HG03139 (cell line): Measurements from ENCODE around the gene NTF4.
"Not testable (repeated sequence)": the region's sequence is repeated elsewhere in the genome, so short reads cannot be mapped to it uniquely, and the experiment has no call there.

ENCODE experiments used
- ATAC-seq: cut with Tn5 transposase; IDR thresholded peaks from one replicate; pipeline ENCODE4 v1.9.1; 2021; ENCODE audit not compliant: unreplicated experiment

Gene NTF4

DNA sequence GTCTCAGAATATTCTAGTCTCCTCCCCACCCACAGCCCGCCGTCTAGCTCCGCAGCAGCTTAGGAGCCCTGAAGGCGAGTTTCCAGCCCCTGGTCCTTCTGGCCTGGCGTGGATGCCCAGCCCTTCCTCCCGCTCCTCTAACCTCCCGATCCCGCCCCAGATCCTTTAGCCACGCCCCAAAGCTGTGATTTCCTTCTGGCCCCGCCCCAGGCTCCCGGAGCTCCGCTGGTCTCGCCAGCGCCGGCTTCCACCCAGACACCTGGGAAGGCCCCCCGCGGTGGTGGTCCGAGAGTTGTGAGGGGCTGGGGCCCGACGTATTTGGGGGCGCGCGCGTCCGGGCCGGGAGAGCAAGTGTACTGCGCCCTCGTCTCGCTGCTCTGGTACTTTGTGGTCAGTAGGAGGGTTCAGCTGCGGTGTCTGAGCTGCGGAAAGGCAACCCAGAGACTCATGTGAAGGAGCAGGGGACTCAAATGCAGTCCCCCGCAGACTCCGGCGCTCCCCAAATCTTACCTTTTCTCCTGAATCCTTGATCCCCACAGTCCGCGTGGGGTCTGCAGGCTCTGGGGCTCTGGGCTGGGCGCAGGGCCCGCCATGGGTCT lies 6.9 kb downstream of the NTF4 start, which contains the start of gene CGB7:
Gene CGB7, minus strand, starts transcription at position 114 of the 599 bp plus-strand sequence. CDS start 2,374 bp downstream, outside the sequence.
- no peak for ATAC-seq

DNA sequence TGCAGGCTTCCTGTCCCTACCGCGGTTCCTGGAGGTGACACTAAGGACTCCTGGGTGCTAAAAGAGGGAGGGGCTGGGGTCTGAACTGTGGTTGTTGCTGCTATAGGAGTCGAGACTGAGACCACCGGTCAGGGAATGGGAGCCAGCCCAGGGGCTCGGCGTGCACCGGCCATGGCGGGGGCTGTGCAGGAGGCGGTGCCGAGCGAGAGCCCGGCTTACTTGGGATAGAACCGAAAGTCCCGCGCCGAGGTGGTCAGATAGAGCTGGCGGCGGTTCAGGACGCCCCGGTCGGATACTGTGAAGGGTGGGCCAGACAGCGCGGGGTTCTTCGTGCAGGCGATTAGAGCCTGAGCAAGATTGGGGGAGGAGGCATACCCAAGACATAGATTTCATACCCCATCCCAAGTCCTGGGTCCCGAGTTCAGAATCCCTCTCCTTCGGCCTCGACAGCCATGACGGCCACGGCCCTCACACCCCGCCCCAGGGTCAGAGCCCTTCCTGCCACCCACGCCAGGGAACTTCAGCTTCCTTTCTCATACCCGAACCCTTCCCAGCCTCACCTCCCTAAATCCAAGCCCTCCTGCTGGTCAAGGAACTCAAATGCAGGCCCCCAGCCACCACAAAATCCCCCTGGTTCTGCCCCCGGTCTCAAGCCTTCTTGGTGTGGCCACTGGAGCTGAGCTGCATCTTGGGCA lies 7.6 kb downstream of the NTF4 start:
- ATAC-seq = not testable (repeated sequence)

DNA sequence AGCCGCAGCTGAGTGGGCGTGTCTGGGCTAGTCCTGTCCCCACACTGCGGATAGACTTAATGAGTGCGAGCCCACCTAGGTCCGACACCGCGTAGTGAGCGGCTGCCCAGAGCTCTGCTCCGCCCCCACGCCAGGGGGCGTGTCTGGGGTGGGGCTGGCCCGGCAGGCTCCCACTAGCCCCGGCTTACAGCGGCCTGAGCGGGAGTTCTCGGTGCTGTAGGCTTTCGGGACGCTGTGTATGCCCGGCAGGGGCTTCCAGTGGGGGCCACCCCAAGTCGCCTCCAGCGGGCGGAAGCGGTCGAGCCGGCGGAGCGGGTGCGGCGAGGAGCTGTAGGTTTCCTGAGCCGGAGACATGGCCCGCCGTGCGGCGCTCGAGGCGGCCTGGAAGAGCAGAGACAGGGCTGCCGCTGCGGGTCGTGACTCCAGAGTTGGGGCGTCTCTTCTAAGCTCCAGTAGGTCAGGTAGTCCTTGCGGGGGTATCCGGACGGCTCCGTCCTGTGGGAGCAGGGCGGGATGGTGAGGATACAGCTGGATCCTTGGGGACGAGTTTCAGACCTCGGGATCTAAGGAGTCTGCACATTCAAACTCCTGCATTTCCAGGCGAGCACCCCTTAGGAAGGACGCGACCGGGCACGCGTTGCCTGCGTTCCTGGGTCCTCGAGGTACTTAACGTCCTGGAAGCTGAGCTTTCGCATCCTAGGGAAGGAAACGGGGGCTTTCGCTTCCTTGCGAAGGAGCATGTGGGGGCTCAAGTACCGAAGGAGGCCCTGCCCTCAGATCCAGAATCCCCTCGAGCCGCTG lies 8.3 kb downstream of the NTF4 start:
- no peak for ATAC-seq

DNA sequence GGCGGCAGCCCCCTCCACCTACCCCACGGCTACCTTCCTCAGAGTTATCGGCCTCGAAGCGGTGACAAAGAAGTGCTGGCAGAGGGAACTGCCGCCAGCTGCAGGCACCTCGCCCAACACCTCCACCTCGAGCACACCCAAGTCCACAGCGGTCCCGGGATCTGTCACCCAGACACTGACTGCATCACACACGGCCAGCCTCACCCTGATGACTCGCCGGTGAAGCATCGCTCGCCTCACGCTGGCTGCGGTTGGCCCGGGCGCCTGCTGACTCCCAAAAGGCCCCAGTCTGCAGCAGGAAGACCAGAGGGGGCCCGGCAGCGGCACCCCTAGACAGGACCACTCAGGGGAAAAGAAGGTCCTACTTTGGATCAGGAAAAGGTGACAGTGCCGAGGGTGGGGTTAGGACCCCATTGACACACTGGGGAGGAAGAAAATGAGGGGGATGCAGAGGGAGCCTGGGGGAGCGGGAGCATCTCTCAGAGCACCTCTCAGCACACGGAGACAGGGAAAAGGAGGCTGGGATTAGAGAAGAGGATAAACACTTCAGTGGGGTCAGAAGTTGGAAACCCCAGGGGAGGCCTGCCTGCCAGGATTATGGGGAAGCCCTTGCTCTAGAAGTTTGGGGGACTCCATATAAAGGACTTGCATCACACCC lies 14.1 kb downstream of the NTF4 start:
- not testable (repeated sequence) for ATAC-seq

DNA sequence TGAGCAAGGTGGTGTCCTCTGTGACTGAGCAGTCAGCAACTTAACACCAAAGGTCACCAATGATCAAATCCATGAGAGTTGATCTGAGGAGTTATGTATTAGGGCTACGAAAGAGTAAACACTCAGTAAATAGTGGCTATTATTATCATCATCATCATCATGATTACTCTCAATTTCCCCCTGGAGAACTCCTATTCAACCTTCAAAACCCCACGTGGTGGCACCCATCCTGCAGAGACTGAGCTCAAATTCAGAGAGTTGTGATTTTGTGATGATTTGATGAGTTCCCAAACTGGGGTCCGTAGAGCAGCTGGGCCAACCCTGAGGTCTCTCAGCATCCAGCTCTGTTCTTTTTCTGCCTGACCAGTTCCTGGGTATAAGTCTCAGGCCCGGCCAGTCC lies 14.8 kb downstream of the NTF4 start:
- not testable (repeated sequence) for ATAC-seq

DNA sequence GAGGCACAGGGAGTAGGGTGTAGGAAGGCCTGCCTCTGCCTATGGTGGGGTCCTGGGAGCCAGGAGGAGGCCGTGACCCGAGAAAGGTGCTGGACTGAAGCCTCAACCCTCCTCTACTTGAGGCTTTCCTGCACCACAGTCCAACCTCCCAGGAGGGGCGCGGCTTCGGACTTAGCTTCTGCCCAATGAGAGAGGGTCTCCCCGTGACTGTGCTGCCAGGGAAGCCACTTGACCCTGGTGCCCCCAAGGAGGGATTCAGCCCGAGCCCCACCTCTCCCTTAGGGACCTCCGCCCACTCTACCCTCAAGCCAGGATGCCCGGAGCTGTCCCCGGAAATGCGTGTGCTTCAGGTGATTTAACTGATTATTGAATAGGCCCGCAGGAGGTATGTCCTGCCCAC lies 15.6 kb downstream of the NTF4 start, which contains the start of gene CGB8:
Gene CGB8, minus strand, starts transcription at position 101 of the 400 bp plus-strand sequence. CDS start 372 bp downstream, outside the sequence.
- ATAC-seq = not testable (repeated sequence)

DNA sequence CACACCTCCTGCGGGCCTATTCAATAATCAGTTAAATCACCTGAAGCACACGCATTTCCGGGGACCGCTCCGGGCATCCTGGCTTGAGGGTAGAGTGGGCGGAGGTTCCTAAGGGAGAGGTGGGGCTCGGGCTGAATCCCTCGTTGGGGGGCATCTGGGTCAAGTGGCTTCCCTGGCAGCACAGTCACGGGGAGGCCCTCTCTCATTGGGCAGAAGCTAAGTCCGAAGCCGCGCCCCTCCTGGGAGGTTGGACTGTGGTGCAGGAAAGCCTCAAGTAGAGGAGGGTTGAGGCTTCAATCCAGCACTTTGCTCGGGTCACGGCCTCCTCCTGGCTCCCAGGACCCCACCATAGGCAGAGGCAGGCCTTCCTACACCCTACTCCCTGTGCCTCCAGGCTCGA lies 21.1 kb downstream of the NTF4 start, which contains the start of gene CGB5:
Gene CGB5, plus strand, starts transcription at position 301 of the 400 bp plus-strand sequence. CDS start 362 bp downstream, outside the sequence.
- ATAC-seq = not testable (repeated sequence)

DNA sequence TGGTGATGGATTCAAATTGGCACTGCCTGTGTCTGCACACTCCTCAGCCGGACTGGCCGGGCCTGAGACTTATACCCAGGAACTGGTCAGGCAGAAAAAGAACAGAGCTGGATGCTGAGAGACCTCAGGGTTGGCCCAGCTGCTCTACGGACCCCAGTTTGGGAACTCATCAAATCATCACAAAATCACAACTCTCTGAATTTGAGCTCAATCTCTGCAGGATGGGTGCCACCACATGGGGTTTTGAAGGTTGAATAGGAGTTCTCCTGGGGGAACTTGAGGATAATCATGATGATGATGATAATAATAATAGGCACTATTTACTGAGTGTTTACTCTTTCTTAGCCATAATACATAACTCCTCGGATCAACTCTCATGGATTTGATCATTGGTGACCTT lies 22.0 kb downstream of the NTF4 start:
- ATAC-seq = not testable (repeated sequence)

DNA sequence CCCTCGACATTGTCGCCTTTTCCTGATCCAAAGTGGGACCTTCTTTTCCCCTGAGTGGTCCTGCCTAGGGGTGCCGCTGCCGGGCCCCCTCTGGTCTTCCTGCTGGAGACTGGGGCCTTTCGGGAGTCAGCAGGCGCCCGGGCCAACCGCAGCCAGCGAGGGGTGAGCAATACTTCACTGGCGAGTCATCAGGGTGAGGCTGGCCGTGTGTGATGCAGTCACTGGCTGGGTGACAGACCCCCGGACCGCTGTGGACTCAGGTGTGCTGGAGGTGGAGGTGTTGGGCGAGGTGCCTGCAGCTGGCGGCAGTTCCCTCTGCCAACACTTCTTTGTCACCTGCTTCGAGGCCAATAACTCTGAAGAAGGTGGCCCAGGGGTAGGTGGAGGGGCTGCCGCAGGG lies 22.4 kb downstream of the NTF4 start:
- no peak for ATAC-seq

DNA sequence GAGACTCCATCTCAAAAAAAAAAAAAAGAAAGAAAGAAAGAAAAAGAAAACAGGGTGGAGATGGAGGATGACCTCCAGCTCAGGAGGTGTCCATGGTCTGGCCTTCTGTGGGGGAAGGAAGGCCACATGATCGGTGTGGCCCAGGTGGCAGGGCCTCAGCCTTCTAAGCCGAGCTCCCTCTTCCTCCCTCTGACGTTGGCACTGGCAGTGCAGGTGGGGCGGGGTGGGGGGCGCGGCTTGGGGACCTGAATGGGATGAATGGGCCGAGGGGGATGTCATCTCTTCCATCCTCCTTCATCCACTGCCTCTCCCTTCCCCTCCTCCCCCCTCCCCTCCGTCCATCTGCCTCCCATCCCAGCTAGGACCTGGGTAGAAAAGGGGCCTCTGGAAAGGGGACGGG lies 24.9 kb downstream of the NTF4 start:
- not testable (repeated sequence) for ATAC-seq

DNA sequence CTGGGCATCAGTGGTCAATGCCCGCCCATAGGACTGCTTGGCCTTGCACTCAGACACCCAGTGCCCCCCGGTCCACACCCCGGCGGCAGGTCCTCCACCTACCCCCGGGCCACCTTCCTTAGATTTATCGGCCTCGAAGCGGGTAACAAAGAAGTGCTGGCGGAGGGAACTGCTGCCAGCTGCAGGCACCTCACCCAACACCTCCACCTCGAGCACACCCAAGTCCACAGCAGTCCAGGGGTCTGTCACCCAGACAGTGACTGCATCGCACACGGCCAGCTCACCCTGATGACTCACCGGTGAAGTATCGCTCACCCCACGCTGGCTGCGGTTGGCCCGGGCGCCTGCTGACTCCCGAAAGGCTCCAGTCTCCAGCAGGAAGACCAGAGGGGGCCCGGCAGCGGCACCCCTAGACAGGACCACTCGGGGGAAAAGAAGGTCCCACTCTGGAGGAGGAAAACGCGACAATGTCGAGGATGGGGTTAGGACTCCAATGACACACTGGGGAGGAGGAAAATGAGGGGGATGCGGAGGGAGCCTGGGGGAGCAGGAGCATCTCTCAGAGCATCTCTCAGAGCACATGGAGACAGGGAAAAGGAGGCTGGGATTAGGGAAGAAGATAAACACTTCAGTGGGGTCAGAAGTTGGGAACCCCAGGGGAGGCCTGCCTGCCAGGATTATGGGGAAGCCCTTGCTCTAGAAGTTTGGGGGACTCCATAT lies 25.9 kb downstream of the NTF4 start:
- ATAC-seq = not testable (repeated sequence)

DNA sequence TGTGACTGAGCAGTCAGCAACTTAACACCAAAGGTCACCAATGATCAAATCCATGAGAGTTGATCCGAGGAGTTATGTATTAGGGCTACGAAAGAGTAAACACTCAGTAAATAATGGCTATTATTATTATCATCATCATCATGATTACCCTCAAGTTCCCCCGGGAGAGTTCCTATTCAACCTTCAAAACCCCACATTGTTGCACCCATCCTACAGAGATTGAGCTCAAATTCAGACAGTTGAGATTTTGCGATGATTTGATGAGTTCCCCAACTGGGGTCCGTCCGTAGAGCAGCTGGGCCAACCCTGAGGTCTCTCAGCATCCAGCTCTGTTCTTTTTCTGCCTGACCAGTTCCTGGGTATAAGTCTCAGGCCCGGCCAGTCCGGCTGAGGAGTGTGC lies 26.5 kb downstream of the NTF4 start:
- not testable (repeated sequence) for ATAC-seq

DNA sequence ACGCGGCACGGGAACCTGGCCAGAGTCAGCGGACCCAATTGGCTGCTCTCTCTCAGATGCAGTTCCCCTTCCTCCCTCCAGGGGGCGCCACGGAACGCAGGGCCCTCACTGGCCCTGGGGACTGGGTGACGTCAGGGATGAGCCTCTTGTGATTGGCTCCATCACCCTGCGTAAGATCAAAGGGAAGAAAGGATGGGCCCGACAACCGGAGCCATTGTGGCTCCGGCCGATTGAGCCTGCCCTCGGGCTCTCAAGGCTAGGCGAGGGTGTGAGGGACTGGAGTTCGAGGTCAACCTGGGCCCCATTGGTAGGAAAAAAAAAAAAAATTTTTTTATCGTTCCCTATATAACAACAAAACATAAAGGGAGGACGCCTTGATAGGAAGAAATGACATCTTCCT lies 27.8 kb downstream of the NTF4 start, which contains the start of gene CGB1:
Gene CGB1, minus strand, starts transcription at position 81 of the 400 bp plus-strand sequence. CDS start 184 bp downstream, outside the sequence.
- ATAC-seq = not testable (repeated sequence)

DNA sequence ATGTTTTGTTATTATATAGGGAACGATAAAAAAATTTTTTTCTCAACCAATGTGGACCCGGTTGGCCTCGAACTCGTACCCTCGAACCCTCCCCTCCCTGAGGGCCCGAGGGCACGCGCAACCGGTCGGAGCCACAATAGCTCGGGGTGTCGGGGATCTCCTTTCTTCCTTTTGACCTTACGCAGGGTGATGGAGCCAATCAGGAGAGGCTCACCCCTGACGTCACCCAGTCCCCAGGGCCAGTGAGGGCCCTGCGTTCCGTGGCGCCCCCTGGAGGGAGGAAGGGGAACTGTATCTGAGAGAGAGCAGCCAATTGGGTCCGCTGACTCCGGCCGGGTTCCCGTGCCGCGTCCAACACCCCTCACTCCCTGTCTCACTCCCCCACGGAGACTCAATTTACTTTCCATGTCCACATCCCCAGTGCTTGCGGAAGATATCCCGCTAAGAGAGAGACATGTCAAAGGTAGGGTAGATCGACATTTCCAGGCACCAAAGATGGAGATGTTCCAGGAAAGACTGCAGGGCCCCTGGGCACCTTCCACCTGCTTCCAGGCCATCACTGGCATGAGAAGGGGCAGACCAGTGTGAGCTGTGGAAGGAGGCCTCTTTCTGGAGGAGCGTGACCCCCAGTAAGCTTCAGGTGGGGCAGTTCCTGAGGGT lies 32.8 kb downstream of the NTF4 start, which contains the start of gene CGB2:
Gene CGB2, plus strand, starts transcription at position 249 of the 660 bp plus-strand sequence. Its CDS starts 206 bp downstream, at position 455.
- not testable (repeated sequence) for ATAC-seq

DNA sequence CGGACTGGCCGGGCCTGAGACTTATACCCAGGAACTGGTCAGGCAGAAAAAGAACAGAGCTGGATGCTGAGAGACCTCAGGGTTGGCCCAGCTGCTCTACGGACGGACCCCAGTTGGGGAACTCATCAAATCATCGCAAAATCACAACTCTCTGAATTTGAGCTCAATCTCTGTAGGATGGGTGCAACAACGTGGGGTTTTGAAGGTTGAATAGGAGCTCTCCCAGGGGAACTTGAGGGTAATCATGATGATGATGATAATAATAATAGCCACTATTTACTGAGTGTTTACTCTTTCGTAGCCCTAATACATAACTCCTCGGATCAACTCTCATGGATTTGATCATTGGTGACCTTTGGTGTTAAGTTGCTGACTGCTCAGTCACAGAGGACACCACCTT lies 34.3 kb downstream of the NTF4 start:
- ATAC-seq = not testable (repeated sequence)

DNA sequence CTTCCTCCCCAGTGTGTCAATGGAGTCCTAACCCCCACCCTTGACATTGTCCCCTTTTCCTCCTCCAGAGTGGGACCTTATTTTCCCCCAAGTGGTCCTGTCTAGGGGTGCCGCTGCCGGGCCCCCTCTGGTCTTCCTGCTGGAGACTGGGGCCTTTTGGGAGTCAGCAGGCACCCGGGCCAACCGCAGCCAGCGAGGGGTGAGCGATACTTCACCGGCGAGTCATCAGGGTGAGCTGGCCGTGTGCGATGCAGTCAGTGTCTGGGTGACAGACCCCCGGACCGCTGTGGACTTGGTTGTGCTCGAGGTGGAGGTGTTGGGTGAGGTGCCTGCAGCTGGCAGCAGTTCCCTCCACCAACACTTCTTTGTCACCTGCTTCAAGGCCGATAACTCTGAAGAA lies 34.9 kb downstream of the NTF4 start:
- not testable (repeated sequence) for ATAC-seq

DNA sequence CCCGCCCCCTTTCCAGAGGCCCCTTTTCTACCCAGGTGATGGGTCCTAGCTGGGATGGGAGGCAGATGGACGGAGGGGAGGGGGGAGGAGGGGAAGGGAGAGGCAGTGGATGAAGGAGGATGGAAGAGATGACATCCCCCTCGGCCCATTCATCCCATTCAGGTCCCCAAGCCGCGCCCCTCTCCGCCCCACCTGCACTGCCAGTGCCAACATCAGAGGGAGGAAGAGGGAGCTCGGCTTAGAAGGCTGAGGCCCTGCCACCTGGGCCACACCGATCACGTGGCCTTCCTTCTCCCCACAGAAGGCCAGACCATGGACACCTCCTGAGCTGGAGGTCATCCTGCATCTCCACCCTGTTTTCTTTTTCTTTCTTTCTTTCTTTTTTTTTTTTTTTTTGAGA lies 35.9 kb downstream of the NTF4 start:
- not testable (repeated sequence) for ATAC-seq

DNA sequence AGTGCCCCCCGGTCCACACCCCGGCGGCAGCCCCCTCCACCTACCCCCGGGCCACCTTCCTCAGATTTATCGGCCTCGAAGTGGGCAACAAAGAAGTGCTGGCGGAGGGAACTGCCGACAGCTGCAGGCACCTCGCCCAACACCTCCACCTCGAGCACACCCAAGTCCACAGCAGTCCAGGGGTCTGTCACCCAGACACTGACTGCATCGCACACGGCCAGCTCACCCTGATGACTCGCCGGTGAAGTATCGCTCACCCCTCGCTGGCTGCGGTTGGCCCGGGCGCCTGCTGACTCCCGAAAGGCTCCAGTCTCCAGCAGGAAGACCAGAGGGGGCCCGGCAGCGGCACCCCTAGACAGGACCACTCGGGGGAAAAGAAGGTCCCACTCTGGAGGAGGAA lies 39.0 kb downstream of the NTF4 start:
- not testable (repeated sequence) for ATAC-seq

DNA sequence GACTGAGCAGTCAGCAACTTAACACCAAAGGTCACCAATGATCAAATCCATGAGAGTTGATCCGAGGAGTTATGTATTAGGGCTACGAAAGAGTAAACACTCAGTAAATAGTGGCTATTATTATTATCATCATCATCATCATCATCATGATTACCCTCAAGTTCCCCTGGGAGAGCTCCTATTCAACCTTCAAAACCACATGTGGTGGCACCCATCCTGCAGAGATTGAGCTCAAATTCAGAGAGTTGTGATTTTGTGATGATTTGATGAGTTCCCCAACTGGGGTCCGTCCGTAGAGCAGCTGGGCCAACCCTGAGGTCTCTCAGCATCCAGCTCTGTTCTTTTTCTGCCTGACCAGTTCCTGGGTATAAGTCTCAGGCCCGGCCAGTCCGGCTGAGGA lies 39.5 kb downstream of the NTF4 start:
- ATAC-seq = not testable (repeated sequence)
